ENCODE results near the gene KIZ. TPM values are rescaled to one million over a fixed set of nuclear protein-coding genes. Genes with fewer than 3 reads are reported as not detected.

The KIZ gene
- total RNA-seq, 2 donors from 2014 or later, result 16.1 to 30.4 TPM

- Histone ChIP-seq H3K9me3 (no peaks in the 10 kb centered on the region), H3K27ac (no peak overlapping the region), H3K27me3 (no peaks in the 10 kb centered on the region), H3K4me3 (no peak overlapping the region), H3K4me1 (no peaks in the 10 kb centered on the region), H3K36me3 (peaks cover 4% of the 10 kb centered on the region)
- no peak for TF ChIP-seq CTCF (IDR thresholded peaks at IDR 0.05)
- DNase-seq (ENCODE audit: low spot score), result no peak
Observed at GRCh38 chr20:21145424-21145823, 19.5 kb downstream of the KIZ start.

GRCh38 chr20:21146215-21146614, 20.3 kb downstream of the KIZ start:
- DNase-seq (ENCODE audit: low spot score), result no peak
- H3K36me3 ChIP-seq, result peaks cover 4% of the 10 kb centered on the region
- no peak overlapping the region for H3K27ac ChIP-seq
- H3K9me3 ChIP-seq, result no peaks in the 10 kb centered on the region
- no peaks in the 10 kb centered on the region for H3K4me1 ChIP-seq
- TF ChIP-seq CTCF (IDR thresholded peaks at IDR 0.05), result no peak
- no peak overlapping the region for H3K4me3 ChIP-seq
- no peaks in the 10 kb centered on the region for H3K27me3 ChIP-seq

- H3K27me3 ChIP-seq, result no peaks in the 10 kb centered on the region
- H3K4me1 ChIP-seq, result no peaks in the 10 kb centered on the region
- H3K27ac ChIP-seq, result no peak overlapping the region
- DNase-seq (ENCODE audit: low spot score), result no peak
- TF ChIP-seq CTCF (IDR thresholded peaks at IDR 0.05), result no peak
- no peaks in the 10 kb centered on the region for H3K9me3 ChIP-seq
- peaks cover 4% of the 10 kb centered on the region for H3K36me3 ChIP-seq
- H3K4me3 ChIP-seq, result no peak overlapping the region
Observed at GRCh38 chr20:21147593-21147992, 21.7 kb downstream of the KIZ start.

- TF ChIP-seq CTCF (IDR thresholded peaks at IDR 0.05), result no peak
- Histone ChIP-seq H3K9me3 (no peaks in the 10 kb centered on the region), H3K27me3 (no peaks in the 10 kb centered on the region), H3K36me3 (peaks cover 4% of the 10 kb centered on the region), H3K4me3 (no peak overlapping the region), H3K4me1 (no peaks in the 10 kb centered on the region), H3K27ac (no peak overlapping the region)
- no peak for DNase-seq (ENCODE audit: low spot score)
Observed at GRCh38 chr20:21149344-21149743, 23.5 kb downstream of the KIZ start.

- DNase-seq (ENCODE audit: low spot score), result no peak
- no peak for TF ChIP-seq CTCF (IDR thresholded peaks at IDR 0.05)
- Histone ChIP-seq H3K4me1 (no peaks in the 10 kb centered on the region), H3K4me3 (no peak overlapping the region), H3K27me3 (no peaks in the 10 kb centered on the region), H3K27ac (no peak overlapping the region), H3K9me3 (no peaks in the 10 kb centered on the region), H3K36me3 (peaks cover 1% of the 10 kb centered on the region)
Observed at GRCh38 chr20:21151791-21152190, 25.9 kb downstream of the KIZ start.

- no peak overlapping the region for H3K27ac ChIP-seq
- TF ChIP-seq CTCF (IDR thresholded peaks at IDR 0.05), result no peak
- no peaks in the 10 kb centered on the region for H3K36me3 ChIP-seq
- H3K27me3 ChIP-seq, result no peaks in the 10 kb centered on the region
- no peaks in the 10 kb centered on the region for H3K9me3 ChIP-seq
- H3K4me1 ChIP-seq, result no peaks in the 10 kb centered on the region
- no peak for DNase-seq (ENCODE audit: low spot score)
- H3K4me3 ChIP-seq, result no peak overlapping the region
Observed at GRCh38 chr20:21154692-21155091, 28.8 kb downstream of the KIZ start.

All from right atrium auricular region (tissue), 2 donors.